ENCODE data around the gene PEX11G.

Gene PEX11G

DNA sequence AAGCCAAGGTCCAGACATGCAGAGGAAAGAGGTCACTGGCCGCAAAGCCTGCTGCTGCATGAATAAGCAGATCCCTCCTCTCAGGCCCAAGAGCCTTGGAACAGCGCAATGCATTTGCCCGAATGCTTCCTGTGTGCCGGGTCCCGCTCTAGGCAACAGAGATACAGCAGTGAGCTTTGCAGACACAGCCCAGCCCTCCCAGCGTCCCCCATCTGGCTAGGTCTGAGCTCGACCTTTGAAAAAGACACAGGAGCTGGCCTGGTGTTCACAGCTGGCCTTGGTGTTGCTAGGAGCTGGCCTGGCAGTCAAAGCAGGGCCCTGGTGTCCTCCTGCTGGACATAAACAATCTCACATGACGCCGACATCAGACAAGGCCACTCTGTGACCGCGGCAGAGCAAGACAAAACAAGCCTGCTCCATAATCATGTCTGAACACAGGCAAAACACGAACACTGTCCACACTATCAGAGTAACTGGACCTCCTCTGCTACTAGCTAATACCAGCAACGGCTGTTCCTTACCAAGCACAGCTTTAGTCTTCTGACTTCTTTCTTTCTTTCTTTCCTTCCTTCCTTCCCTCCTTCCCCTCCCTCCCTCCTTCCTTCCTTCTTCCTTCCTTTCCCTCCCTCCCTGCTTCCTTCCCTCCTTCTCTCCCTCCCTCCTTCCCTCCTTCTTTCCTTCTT is 5.7 kb upstream of the PEX11G start:
- no peak for DNase-seq (ENCODE audit: low read depth, low spot score)

DNA sequence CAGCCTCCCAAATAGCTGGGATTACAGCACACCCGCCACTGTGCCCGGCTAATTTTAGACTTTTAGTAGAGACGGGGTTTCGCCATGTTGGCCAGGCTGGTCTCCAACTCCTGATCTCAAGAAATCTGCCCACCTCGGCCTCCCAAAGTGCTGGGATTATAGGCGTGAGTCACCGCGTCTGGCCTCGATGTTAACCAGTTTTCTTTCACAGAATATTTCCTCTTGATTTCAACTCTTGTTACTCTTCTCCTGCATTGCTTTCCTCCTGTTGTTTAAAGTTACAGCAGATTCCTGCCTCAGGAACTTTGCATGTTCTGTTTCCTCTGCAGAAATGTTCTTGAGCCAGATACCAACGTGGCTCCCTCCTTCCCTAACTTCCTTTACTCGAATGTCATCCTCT is 3.7 kb upstream of the PEX11G start:
- DNase-seq (ENCODE audit: low read depth, low spot score) = no peak

DNA sequence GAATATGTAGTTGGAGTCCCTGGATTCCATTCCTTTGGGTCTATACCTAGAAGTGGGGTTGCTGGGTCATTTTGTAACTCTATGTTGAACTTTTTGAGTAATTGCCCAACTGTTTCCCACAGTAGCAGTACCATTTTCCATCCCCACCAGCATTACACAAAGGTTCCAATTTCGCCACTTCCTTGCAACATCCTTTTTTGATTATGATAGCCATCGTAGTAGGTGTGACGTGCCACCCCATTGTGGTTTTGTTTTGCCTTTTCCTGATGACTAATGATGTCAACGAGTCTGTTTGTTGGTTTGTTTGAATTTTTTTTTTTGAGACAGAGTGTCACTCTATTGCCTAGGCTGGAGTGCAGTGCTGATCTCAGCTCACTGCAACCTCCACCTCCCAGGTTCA is 3.3 kb upstream of the PEX11G start:
- DNase-seq (ENCODE audit: low read depth, low spot score) = no peak

DNA sequence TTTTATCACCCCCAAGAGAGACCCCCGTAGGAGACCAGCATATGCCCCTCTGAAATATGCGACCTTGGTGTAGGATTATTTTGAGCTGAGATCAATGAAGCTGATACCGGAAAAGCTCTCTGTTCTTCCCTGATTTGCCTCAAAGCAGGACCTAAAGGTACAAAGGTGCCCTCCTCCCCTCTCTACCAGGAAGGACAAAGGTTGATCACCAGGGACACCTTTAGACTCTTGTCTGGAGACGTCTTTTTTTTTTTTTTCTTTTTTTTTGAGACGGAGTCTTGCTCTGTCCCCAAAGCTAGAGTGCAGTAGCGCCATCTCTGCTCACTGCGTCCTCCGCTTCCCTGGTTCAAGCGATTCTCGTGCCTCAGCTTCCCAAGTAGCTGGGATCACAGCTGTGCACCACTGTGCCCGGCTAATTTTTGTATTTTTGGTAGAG is 792 bp upstream of the PEX11G start:
- no peak for DNase-seq (ENCODE audit: low read depth, low spot score)

DNA sequence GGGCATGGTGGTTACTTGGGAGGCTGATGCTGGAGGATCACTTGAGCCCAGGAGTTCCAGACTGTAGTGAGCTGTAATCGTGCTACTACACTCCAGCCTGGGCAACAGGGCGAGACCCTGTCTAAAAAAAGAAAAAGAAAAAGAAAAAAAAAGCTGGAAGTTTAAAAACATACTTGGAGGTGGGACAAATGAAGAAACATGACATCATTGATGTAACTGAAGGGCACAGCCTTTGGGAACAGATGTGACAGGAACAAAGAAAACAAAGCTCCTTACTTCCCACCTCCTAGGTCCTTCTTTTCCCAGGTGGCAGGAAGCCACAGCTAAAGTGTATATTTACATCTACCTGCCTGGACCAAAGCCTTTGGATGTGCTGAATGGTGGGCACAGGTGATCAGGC is 1.9 kb downstream of the PEX11G start:
- DNase-seq (ENCODE audit: low read depth, low spot score) = no peak

DNA sequence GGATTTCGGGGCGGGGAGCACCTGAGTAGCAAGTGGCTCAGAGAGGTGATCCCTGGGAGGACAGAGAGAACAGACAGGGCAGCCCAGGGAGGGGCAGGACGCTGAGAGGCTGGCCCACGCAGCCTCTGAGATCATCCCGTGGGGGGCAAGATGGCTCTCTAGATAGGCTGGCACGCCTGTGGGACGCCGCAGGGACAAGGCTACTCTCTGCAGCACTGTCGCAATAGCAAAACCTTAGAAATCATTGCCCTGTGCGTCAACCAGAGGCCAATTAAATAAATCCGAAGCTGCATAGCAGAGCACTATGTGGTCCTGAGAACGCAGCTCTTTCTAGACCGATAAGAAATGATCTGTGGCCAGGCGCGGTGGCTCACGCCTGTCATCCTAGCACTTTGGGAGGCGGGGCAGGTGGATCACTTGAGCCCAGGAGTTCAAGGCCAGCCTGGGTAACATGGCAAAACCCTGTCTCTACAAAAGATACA is 5.1 kb downstream of the PEX11G start:
- DNase-seq (ENCODE audit: low read depth, low spot score) = no peak

DNA sequence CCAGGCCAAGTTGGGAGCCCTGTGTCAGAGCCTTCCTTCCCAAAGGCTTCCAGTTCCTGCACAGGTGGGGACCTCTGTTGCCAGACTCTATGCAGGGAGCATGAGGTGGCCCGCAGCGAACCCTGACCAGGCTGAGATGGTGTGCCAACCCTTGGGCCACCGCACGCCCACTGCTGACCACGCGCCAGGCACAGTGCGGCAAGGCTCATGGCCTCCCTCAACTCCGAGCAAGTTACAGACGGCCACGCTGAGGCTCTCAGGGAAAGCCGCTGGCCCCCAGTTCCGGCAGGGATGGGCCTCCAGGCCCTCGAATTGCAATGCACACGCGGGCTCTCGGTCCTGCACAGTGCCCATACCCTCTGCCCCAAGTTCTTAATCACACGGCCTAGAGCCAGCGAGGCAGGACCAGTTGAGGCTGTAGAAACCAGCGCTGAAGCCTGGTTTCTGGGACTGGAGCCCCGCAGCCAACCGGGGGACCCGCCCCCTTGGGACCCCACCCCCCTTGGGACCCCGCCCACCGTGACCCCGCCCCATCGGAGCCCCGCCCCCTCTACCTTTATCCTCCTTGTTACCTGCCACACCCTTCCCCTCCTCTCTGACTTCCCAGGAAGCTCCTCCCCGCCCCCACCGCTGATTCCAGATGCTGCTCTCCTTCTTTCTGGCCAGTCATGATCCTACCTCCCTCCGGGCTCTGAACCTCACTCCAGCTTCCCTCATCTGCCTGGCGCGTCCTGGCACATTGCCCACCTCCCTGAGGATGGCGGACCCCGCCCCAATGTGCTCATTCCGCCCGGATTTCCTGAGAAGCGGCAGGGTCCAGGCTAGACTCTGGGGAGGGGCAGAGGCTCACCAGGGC is 6.0 kb downstream of the PEX11G start:
- DNase-seq (ENCODE audit: low read depth, low spot score) = no peak

DNA sequence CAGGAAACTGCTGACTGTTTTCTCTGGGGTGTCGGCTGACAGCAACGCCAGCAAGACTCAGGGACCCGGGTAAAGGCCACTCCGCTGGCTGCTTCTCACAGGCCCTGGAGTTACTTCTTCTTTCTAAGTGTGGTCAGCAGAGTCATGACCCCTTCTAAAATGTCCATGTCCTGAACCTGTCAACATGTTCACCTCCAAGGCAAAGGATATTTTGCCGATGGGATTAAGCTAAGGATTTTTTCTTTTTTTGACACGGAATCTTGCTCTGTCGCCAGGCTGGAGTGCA is 7.9 kb downstream of the PEX11G start:
- no peak for DNase-seq (ENCODE audit: low read depth, low spot score)

DNA sequence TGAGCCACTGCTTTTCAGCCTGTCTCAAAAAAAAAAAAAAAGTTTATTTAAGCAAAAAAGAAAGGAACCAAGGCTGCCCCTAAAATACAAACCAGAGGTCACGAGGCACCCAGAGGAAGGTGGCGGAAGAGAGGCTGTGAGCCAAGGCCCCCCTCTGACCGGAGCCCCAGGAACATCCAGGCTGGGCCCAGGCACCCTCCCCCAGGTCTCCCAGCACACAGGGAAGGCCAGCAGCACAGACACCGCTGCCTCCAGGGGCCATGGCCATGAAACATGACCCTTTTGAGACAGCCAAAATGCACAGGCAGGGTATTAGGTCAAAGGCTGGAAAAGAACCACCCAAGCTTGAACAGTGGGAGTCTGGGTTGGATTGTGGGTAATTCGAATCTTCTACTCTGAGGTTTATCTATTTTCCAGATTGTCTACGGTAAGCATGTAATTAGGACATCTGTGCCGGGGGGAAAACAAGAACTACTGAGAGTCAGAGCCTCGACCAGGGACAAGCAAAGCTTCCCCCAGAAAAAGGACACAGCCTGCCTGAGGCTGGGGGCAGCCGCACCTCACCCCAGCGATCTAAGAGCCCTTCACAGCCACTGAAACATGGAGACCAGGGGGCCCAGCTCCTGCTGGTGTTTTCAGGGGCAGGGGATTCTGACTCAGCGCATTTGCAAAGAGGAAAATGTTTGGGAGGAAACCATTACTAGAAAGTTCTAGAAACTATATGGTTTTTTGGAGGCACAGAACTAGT is 8.4 kb downstream of the PEX11G start:
- DNase-seq (ENCODE audit: low read depth, low spot score) = no peak

DNA sequence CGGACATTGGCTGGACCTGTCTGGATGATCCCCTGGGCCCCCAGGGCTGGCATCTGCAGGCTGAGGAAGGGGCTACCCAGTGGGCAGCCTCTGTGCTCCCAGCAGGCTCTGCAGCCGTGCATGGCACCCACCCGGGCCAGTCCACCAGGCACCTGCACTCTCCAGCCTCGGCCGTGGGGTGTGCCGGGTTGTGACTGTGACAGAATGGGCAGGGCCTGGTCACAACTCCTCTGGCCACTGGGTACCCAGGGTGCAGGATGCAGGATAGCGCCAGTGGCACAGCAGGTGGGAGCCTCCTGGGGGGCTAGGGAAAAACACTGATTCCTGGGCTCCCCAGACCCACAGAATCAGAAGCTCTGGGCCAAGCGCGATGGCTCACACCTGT is 10.0 kb downstream of the PEX11G start:
- DNase-seq (ENCODE audit: low read depth, low spot score) = no peak

DNA sequence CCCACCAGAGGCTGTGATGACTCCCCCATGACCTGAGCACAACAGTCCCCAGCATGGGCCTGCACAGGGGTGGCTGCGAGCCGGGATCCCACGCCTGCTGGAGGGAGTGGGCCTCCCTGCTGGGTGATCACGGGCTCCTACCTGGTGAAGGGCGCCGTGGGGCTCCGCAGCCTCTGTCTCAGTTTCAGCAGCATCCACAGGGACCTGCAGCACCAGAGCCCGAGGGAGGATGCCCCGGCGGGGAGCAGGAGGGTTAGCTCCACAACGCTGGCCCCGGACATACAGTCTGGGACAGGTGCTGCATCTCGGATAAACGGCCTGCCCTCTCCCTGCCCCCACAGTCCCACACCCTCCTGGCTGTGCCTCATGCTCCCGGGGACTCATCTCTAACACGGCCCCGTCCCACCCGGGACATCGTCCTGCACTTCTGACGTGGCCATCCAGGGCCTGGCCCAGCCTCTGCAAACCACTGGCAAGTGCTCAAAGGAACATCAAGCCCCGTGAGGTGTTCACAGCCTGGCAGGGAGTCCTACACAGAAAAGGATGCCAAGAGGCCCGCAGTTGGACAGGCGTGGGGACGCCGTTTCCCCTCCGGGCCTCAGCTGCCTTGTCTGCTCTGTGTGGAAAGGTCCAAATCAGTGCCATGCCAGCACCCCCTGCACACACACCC is 10.5 kb downstream of the PEX11G start:
- DNase-seq (ENCODE audit: low read depth, low spot score) = no peak

DNA sequence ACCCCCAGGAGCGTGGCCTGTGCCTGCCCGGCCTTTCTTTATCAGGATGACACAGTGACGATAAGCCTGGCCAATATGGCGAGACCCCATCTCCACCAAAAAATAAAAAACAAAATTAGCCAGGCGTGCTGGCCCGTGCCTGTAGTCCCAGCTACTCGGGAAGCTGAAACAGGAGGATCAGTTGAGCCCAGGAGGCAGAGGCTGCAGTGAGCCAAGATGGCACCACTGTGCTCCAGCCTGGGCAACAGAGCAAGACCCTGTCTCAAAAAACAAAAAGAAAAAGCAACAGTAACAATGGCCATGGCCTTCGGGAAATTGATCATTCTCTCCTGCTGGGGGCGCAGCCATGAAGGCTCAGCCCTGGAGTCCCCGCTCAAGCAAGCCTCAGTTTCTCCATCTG is 11.1 kb downstream of the PEX11G start:
- no peak for DNase-seq (ENCODE audit: low read depth, low spot score)

DNA sequence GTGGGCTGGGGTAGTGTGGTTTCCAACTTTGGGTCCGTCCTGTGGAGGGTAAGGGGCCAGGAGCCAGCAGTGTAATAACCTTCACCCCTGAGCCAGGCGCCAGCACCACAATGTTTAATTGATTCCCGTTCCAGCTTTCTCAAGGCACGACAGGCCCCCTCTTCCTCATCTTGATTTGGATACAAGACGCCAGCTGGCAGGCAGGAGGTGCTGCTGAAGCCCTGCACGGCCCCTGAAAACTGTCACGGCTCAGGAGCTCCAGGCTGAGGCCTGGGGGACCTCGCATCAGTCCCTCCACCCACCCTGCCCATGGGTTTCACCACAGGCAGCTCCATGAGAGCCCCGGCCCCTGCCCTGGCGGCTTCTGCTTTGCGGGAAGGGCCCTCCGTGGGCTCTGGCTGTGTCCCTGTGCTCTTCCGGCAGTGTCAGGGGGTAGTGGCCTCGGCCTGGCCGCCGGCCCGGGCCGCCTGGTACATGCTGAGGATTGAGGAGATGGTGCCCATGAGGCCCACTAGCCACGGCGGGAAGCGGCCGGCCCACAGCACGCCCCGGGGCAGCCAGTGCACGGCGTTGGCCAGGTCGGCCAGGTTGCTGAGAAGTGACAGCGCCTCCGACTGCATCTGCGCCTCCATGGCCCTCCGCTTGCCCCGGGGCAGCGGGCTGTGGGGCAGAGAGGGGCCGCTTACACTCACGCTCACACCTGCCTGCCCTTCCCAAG is 11.9 kb downstream of the PEX11G start:
- DNase-seq (ENCODE audit: low read depth, low spot score) = no peak

DNA sequence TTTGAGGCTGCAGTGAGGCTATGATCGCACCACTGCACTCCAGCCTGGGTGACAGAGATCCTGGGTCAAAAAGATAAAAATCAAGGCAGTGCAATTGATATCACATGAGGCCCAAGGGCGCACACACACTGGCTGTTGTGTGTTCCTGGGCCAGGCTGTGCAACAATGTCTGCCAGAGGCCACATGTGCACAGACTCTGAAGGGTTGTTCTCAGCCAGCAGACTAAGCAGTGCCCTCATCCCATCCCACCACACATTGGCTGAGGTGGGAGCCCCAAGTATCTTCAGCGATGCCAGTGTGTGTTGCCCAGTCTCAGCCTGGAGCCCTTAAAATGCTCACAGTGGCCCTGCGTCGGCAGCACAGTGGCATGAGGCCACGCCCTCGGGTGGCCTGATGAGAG is 12.6 kb downstream of the PEX11G start:
- no peak for DNase-seq (ENCODE audit: low read depth, low spot score)

DNA sequence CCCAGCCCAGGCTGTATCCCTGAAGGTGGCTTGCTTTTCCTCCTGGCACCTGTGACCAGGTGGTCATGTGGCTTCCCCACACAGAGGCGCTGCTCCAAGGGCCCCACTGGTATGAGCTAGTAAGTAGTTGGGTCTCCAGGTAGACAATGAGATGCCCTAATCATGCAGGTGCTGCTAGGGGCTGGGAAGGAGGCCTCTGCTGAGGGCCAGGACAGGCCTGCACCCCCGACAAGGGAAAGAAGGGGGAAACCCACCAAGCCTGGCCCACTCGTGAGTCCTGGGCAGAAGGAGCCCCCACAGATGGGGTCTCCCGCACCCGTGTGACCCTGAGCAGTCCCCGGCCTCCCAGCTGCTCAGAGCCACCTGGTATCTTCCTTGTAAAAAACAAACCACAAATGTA is 13.2 kb downstream of the PEX11G start:
- no peak for DNase-seq (ENCODE audit: low read depth, low spot score)

DNA sequence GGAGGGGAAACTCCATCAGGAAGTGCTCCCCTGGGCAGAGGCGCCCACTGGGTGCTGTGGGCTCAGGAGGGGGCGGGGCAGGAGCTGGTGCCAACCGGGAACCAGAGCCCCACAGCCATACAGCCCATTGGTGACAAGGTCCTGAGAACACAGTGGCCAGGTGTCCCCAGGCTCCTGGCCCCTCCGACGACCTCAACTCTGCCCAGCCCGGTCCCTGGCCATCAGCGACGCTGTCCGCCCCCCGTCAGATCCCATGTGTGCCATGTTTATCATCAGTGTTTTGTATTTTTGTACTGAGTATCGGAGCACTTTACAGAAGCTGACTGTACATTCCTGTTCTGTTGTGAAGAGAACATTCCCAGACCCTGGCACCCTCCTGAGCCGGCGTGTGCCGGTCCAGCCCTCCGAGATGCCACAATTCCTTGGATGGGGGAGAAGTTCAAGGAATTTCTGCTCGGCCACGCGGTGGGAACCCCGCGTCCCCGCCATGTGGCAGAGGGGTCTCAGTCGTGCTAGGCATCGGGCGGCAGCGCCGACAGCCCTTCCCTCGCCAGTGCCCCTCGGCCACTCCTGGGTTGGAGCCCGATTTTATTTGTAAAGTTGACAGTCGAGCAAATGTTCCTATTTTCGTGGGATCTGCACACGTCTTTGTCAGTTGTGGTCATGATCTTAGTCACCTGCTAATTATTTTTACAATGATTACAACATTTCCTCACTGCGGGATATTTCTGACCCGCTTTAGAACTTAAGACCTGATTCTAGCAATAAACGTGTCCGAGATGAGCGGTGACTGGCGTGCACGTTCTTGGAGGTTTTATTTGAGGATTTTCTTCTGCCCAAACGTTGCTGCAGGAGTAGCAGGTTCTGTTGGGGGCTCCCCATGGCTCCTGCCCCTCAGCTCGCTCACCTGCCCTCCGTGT is 16.9 kb downstream of the PEX11G start:
- DNase-seq (ENCODE audit: low read depth, low spot score) = no peak

DNA sequence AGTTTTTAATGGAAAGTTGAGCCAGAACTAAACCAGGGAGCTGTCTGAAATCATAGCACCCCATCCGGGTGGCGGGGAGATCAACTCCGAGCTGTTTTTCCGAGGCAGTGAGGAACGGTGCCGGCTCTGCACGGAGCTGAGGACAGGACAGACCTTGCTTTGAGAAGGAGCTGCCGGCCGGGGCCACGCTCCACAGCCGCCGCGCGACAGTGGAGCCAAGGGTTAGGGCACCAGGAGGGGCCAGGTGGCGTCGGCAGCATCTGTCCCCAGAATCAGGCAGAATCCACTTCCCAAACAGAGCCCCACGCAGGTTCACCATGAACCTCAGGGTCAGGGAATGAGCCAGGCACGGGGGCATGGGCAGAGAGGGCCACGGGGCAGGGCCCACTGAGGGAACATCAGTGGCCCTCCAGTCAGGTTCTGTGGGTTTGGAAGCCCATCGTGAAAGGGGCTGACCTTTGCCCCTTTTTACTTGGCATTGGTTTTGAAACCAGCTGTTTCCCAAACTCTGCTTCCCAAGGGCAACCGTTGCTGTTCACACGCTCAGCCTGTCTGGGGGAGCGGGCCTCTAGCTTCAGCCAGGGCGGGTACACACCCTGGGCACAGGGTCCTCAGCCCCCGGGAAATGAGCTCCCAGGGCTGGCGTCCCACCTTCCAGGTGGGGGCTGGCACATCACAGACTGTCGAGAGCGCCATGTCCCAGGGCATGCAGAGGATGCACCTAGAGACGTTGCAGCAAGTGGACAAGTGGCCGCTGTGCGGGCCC is 18.1 kb downstream of the PEX11G start:
- no peak for DNase-seq (ENCODE audit: low read depth, low spot score)

DNA sequence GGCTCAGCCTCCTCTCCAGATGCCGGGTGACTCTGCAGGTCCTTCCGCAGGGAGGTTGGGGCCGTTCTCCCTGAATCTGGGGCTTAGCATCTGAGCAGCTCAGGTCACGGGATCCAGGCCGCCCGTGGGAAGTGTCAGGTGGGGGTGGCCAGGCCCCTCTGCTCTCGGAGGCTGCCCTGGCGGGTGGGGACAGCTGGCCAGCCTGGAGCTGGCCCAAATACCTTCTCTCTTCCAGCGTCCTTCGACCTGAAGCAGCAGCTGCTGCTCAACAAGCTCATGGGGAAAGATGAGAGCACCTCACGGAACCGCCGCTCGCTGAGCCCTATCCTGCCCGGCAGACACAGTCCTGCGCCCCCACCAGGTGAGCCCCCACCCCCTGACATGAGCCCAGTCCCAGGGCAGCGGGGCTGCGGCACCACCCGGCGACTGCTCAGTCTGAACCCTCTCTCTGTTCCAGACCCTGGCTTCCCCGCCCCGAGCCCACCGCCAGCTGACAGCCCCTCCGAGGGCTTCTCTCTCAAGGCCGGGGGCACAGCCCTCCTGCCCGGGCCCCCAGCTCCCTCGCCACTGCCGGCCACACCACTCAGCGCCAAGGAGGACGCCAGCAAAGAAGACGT is 19.1 kb downstream of the PEX11G start:
- DNase-seq (ENCODE audit: low read depth, low spot score) = no peak

DNA sequence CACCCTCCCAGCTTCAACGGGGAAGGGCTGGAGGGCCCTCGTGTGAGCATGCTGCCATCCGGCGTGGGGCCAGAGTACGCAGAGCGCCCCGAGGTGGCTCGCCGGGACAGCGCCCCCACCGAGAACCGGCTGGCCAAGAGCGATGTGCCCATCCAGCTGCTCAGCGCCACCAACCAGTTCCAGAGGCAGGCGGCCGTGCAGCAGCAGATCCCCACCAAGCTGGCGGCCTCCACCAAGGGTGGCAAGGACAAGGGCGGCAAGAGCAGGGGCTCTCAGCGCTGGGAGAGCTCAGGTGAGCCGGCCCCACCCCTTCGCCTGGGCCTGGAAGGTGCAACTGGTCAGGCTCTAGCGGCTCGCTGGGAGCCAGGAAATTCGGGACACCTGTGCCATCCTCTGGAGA is 20.0 kb downstream of the PEX11G start:
- no peak for DNase-seq (ENCODE audit: low read depth, low spot score)

All from activated CD4-positive, CD25-positive, alpha-beta regulatory T cell treated with anti-CD3 and anti-CD28 coated beads, Interleukin-2, amount 50 U/mL, for 16 hours (primary cell).